Measurements from ENCODE around the gene LRRK1. TPM values are rescaled to one million over a fixed set of nuclear protein-coding genes. Genes with fewer than 3 reads are reported as not detected.
A peak's percentile ranks its signal among the peaks of the same experiment; 100 is the strongest.

Gene LRRK1
- total RNA-seq, 2 donors from 2014 or later = 1.5 to 2.1 TPM

DNA sequence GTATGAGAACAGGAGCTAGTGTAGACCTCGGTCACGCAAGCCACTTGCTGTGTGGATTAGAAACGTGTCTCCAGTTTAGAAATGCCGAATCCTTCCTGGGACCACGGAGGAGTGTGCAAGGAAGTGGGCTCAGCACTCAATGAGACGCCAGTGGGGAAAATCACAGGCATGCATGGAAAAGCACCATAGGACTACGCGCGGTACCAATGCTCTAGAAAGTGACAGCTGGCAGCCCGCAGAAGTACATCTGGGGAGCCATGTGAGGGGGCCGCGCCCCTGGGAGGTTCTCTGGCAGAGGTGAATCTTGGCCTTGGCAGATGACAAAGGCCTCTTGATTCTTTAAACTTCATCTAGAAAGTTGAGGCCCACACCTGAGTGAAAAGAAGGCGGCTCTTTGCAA lies 99.3 kb downstream of the LRRK1 start:
- H3K9me3 ChIP-seq (ENCODE audit: control insufficient read depth, low read length, poor library complexity, severe bottlenecking) = no peaks in the 10 kb centered on the region
- H3K27me3 Mint-ChIP-seq = no peaks in the 10 kb centered on the region
- H3K4me3 Mint-ChIP-seq = no peak overlapping the region
- peaks cover 2% of the 10 kb centered on the region for H3K4me1 Mint-ChIP-seq
- no peak for ATAC-seq
- H3K36me3 Mint-ChIP-seq (ENCODE audit: low read depth) = no peaks in the 10 kb centered on the region
- no peak overlapping the region for H3K27ac Mint-ChIP-seq
- no peak for DNase-seq

GRCh38 chr15:101019366-101019896 lies 100.3 kb downstream of the LRRK1 start:
- Mint-ChIP-seq H3K4me1 (peaks cover 4% of the 10 kb centered on the region), H3K4me3 (no peak overlapping the region), H3K36me3 (ENCODE audit: low read depth) (no peaks in the 10 kb centered on the region), H3K27ac (no peak overlapping the region), H3K27me3 (no peaks in the 10 kb centered on the region)
- DNase-seq (no peak), ATAC-seq (no peak)
- no peaks in the 10 kb centered on the region for H3K9me3 ChIP-seq (ENCODE audit: control insufficient read depth, low read length, poor library complexity, severe bottlenecking)

GRCh38 chr15:101020451-101020850 lies 101.3 kb downstream of the LRRK1 start:
- Mint-ChIP-seq H3K4me3 (no peak overlapping the region), H3K4me1 (peaks cover 2% of the 10 kb centered on the region), H3K36me3 (ENCODE audit: low read depth) (no peaks in the 10 kb centered on the region), H3K27ac (no peak overlapping the region), H3K27me3 (no peaks in the 10 kb centered on the region)
- DNase-seq = no peak
- no peak for ATAC-seq
- H3K9me3 ChIP-seq (ENCODE audit: control insufficient read depth, low read length, poor library complexity, severe bottlenecking) = no peaks in the 10 kb centered on the region

- no peaks in the 10 kb centered on the region for H3K27me3 Mint-ChIP-seq
- H3K9me3 ChIP-seq (ENCODE audit: control insufficient read depth, low read length, poor library complexity, severe bottlenecking) = no peaks in the 10 kb centered on the region
- H3K27ac Mint-ChIP-seq = no peak overlapping the region
- no peak overlapping the region for H3K4me3 Mint-ChIP-seq
- peaks cover 2% of the 10 kb centered on the region for H3K4me1 Mint-ChIP-seq
- H3K36me3 Mint-ChIP-seq (ENCODE audit: low read depth) = no peaks in the 10 kb centered on the region
- ATAC-seq (no peak), DNase-seq (no peak)
These were observed 101.8 kb downstream of the LRRK1 start for GRCh38 chr15:101020945-101021344.

- no peak for DNase-seq
- peaks cover 2% of the 10 kb centered on the region for H3K4me1 Mint-ChIP-seq
These were observed 103.1 kb downstream of the LRRK1 start for GRCh38 chr15:101022306-101022705.

DNA sequence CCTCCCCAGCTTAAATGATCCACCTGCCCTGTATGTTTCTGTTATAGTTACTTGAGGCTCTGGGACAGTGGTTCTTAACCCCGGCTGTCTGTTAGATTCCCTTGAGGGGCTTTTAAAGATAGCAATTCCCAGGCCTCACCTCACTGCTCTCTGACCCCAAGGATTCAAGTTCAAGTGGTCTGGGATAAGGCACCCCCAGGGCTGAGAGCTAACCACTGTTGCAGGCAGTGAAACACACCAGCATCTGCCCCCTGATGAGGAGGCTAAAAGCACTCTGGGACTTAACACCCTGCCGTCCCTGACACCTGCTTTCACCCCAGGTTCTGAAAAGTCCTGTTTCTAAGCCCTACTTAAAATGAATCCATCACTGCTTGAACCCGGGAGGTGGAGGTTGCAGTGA lies 103.7 kb downstream of the LRRK1 start:
- H3K27me3 Mint-ChIP-seq = peaks cover under 1% of the 10 kb centered on the region
- ATAC-seq (no peak), DNase-seq (no peak)
- no peaks in the 10 kb centered on the region for H3K36me3 Mint-ChIP-seq (ENCODE audit: low read depth)
- no peak overlapping the region for H3K4me3 Mint-ChIP-seq
- no peaks in the 10 kb centered on the region for H3K9me3 ChIP-seq (ENCODE audit: control insufficient read depth, low read length, poor library complexity, severe bottlenecking)
- H3K27ac Mint-ChIP-seq = no peak overlapping the region
- peaks cover 2% of the 10 kb centered on the region for H3K4me1 Mint-ChIP-seq

More at GRCh38 chr15:101022306-101022705, 103.1 kb downstream of the LRRK1 start:
- no peaks in the 10 kb centered on the region for H3K27me3 Mint-ChIP-seq
- H3K36me3 Mint-ChIP-seq (ENCODE audit: low read depth) = no peaks in the 10 kb centered on the region
- ATAC-seq = no peak
- no peak overlapping the region for H3K4me3 Mint-ChIP-seq
- H3K27ac Mint-ChIP-seq = no peak overlapping the region
- H3K9me3 ChIP-seq (ENCODE audit: control insufficient read depth, low read length, poor library complexity, severe bottlenecking) = no peaks in the 10 kb centered on the region

DNA sequence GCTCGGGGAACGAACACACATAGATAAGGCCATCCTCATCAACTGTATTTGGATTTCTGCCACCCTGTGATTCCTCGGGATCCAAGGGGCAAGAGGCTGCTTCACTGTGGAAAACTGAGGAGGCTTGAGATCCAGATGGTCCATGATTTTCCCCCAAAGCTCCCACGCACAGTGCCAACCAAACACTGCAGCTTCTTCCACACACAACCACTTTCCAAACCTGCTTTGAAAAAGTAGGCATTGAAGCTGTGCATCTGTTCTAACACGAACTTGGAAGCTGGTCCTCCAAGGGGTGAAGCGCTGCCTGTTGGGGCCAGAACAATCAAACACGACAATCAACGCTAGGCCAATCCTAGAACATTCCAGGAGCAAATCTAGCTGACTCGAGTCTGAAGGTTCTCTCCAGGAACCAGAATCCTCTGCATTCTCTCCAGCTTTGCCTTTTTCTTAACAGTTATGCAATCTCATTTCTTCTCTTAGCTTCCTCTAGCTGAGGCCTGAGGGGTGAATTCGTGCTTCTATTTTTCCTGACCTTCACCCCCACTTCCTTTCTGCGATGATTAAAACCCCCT lies 104.4 kb downstream of the LRRK1 start:
- ATAC-seq = no peak
- H3K4me3 Mint-ChIP-seq = no peak overlapping the region
- H3K4me1 Mint-ChIP-seq = peaks cover 4% of the 10 kb centered on the region
- H3K9me3 ChIP-seq (ENCODE audit: control insufficient read depth, low read length, poor library complexity, severe bottlenecking) = no peaks in the 10 kb centered on the region
- peak overlapping the region; percentile 57 for H3K27ac Mint-ChIP-seq
- DNase-seq = no peak
- no peaks in the 10 kb centered on the region for H3K36me3 Mint-ChIP-seq (ENCODE audit: low read depth)
- peaks cover 4% of the 10 kb centered on the region for H3K27me3 Mint-ChIP-seq

DNA sequence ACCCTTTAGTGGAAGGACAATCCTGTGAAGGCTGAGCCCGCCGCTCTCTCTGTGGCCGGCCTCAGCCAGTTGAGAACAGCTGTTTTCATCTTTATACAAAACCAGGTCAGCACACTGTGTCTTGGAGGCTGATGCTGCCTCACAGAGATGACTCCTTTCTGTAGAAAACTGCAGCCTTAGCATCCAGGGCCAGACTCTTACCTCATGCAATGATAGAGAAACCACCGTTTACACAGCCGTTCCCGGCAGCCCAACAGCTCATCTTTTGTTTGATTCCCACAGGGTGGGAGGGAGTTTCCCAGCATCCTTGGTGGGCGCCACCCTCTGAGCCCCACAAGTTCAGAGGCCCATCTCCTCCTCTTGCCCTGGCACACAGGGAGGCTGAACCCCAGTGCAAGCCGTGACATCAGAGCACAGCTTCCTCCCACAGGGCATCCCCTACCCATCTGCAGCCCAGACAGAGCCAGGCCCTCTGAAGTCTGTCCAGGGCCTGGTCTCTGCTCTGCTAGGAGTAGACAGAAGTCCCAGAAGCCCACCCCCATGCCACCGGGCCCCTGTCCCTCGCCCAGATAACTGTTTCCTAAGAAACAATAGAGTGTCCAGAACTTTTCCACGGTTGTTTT lies 105.0 kb downstream of the LRRK1 start:
- H3K9me3 ChIP-seq (ENCODE audit: control insufficient read depth, low read length, poor library complexity, severe bottlenecking) = no peaks in the 10 kb centered on the region
- Mint-ChIP-seq H3K27ac (peak overlapping the region; percentile 57), H3K4me1 (peaks cover 4% of the 10 kb centered on the region), H3K36me3 (ENCODE audit: low read depth) (no peaks in the 10 kb centered on the region), H3K27me3 (peaks cover 7% of the 10 kb centered on the region), H3K4me3 (no peak overlapping the region)
- ATAC-seq (no peak), DNase-seq (no peak)

GRCh38 chr15:101024706-101025500 lies 105.7 kb downstream of the LRRK1 start:
- Mint-ChIP-seq H3K27ac (peak overlapping the region; percentile 57), H3K36me3 (ENCODE audit: low read depth) (no peaks in the 10 kb centered on the region), H3K4me3 (no peak overlapping the region), H3K4me1 (peaks cover 4% of the 10 kb centered on the region), H3K27me3 (peaks cover 10% of the 10 kb centered on the region)
- no peaks in the 10 kb centered on the region for H3K9me3 ChIP-seq (ENCODE audit: control insufficient read depth, low read length, poor library complexity, severe bottlenecking)
- DNase-seq (no peak), ATAC-seq (no peak)

GRCh38 chr15:101025501-101025885 lies 106.3 kb downstream of the LRRK1 start:
- ATAC-seq = no peak

DNA sequence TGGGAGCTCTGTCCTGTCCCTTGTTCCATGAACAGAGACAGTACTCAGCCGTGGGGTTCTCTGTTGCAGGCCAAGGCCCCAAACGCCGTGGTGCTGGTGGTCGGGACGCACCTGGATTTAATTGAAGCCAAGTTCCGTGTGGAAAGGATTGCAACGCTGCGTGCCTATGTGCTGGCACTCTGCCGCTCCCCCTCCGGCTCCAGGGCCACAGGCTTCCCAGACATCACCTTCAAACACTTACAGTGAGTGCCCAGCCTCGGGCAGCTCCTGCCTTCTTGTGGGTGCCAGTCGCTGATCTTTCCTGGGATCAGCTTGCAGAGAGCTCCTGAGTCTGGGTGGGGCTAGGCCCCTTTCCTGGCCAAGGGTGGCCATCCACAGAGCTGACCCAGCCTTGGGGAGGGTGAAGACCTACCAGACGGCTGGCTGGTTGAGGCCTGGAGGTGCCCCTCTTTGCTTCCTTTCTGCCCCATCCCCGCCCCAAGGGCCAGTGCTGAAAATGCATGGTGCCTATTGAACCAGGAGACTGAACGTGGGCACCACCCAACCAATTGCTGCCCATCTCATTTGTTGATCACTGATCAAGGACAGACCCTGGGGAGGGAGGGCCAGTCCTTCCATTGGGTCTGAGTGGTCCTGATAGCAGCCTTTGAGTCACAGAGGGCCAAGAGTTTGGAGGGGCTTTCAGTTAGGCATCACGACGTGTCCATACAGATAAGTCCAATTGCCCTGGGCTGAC lies 106.9 kb downstream of the LRRK1 start:
- Mint-ChIP-seq H3K36me3 (ENCODE audit: low read depth) (no peaks in the 10 kb centered on the region), H3K4me3 (no peak overlapping the region), H3K27me3 (peaks cover 15% of the 10 kb centered on the region), H3K4me1 (peaks cover 4% of the 10 kb centered on the region), H3K27ac (no peak overlapping the region)
- no peak for DNase-seq
- H3K9me3 ChIP-seq (ENCODE audit: control insufficient read depth, low read length, poor library complexity, severe bottlenecking) = no peaks in the 10 kb centered on the region
- no peak for ATAC-seq

More at GRCh38 chr15:101025501-101025885, 106.3 kb downstream of the LRRK1 start:
- Mint-ChIP-seq H3K4me3 (no peak overlapping the region), H3K27me3 (peaks cover 10% of the 10 kb centered on the region), H3K27ac (no peak overlapping the region), H3K36me3 (ENCODE audit: low read depth) (no peaks in the 10 kb centered on the region), H3K4me1 (peaks cover 4% of the 10 kb centered on the region)
- no peaks in the 10 kb centered on the region for H3K9me3 ChIP-seq (ENCODE audit: control insufficient read depth, low read length, poor library complexity, severe bottlenecking)
- DNase-seq = no peak

DNA sequence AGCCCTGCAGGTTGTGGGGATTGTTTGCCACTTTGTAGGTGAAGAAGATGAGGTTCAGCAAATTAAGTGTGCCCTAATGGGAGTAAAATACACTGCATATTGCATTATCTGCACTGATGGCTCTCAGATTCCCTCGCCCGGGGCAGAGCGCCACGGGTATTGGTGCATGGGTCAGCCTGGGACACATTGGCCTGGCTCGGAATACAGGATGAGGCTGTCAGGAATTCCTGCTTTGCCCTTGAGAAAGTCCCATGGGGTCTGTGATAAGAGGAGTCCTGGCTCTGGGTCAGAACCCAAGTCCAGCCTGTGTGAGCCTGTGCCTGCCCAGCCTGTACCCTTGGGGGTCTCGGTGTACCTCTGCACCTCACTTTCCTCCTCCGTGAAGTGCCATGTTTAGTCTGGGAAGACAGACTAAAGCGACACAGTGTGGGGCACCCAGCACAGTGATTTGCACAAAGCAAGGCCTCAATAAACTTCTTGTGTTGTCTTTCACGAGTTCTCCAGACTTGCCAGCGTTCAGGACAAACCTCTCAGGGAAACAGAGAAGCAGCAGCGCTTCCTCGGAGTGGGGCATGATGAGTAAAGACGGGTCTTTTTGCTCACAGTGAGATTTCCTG lies 107.6 kb downstream of the LRRK1 start:
- no peaks in the 10 kb centered on the region for H3K9me3 ChIP-seq (ENCODE audit: control insufficient read depth, low read length, poor library complexity, severe bottlenecking)
- Mint-ChIP-seq H3K27ac (no peak overlapping the region), H3K36me3 (ENCODE audit: low read depth) (no peaks in the 10 kb centered on the region), H3K4me1 (peaks cover 4% of the 10 kb centered on the region), H3K4me3 (no peak overlapping the region), H3K27me3 (peaks cover 17% of the 10 kb centered on the region)
- ATAC-seq (no peak), DNase-seq (no peak)

Data from T-helper 17 cell (primary cell).